Choroid plexus epithelial cell (primary cell): ENCODE data around the gene URB1.

Experiments
- DNase-seq: peaks from one replicate; pipeline ENCODE4 v3.0.0-alpha.2; 2010; ENCODE audit warnings: low read depth
- H3K4me3 ChIP-seq: 2 replicates; pipeline ENCODE4 v1.5.1; 2011; ENCODE audit warnings: low read depth, mild to moderate bottlenecking, control low read depth, low read length, moderate library complexity
- CTCF ChIP-seq: conservative IDR thresholded peaks from 2 replicates; pipeline ENCODE4 v1.5.1; 2011; ENCODE audit warnings: low read depth, mild to moderate bottlenecking, control low read depth, inconsistent platforms, low read length, moderate library complexity

The URB1 gene

DNA sequence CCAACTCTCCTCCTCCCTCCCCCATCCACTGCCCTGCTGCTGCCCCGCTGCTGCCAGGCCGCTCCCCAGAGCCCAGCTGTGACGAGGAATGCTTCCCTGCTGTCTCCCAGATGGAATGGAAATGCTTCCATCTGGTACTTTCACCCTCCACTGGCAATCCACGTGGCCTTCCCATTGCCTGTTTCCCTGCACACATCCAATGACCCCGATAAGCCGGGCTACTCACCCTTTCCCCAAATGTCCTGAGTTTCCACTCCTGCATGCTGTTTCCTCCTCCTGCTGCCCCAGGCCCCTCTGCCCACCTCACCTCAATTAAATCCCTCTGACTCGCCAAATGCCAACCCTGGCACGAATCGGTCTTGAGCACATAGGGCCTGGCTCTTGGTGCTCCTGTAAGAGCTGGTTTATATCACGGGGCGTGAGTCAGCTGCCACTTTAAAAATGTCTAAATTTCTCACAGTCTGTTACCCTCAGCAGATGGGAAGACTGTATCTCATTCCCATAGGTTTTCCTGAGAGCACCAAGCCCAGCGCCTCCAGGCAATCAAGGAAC is 57.8 kb downstream of the URB1 start:
- no peak overlapping the region for H3K4me3 ChIP-seq
- no peak for TF ChIP-seq CTCF
- no peak for DNase-seq

DNA sequence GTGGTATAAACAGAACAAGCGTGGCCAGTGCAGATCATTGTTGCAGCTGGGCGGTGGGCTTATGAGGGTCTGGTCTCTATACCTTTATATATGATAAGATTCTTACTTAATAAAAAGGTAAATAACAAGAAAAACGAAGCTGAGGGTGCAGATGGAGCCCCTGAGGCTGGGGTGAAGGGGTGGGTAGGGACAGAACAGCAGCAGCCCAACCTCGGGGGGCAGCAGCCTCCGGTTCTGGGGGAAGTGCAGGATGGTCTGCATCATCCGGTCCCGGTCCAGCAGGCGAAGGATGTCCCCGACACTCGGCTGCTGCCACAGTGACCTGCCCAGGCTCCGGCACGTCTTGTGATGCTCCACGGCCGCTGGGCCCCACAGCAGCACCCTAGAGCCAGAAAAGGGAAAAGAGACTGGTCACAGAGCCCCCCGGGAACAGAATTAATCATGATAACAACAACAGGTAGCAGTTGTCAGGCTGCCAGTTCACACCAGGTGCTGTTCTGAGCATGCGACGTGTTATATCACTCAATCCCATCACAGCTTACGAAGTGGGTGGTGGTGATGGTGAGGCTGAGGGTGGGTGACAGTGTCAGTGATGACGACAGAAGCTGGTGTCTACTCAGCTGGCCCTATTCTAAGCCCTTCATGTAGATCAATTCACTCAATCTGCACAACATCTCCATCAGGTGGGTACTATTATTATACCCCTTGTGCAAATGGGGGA is 58.7 kb downstream of the URB1 start:
- no peak for DNase-seq
- no peak overlapping the region for H3K4me3 ChIP-seq
- no peak for TF ChIP-seq CTCF

DNA sequence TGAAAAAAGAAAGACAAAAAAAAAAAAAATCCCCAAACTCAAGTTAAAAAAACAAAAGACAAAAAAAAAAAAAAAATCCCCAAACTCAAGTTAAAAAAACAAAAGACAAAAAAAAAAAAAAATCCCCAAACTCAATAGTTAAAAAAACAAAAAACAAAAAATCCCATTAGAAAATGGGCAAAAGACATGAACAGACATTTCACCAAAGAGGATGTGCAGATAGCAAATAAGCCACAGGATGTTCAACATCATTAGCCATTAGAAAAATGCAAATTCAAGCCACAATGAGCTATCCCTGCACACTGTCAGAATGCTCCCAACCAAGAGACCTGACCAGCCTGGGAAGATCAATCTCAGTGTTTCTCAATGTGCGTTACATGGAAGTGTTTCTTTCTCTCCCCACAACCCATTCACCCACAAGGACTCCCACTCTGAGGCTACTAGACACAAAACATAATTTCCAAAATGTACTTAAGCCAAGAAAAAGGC is 60.3 kb downstream of the URB1 start:
- no peak for TF ChIP-seq CTCF
- no peak overlapping the region for H3K4me3 ChIP-seq
- no peak for DNase-seq

GRCh38 chr21:32331444-32332305 is 61.1 kb downstream of the URB1 start:
- no peak for TF ChIP-seq CTCF
- no peak for DNase-seq
- H3K4me3 ChIP-seq: no peak overlapping the region

- no peak overlapping the region for H3K4me3 ChIP-seq
- TF ChIP-seq CTCF: no peak
- no peak for DNase-seq
These were observed 62.0 kb downstream of the URB1 start for GRCh38 chr21:32330784-32331311.

- DNase-seq: no peak
- no peak overlapping the region for H3K4me3 ChIP-seq
- no peak for TF ChIP-seq CTCF
These were observed 63.0 kb downstream of the URB1 start for GRCh38 chr21:32329776-32330175.
